AG09309 (cell line): ENCODE measurements around the gene LGALS16.

Experiments
- DNase-seq: peaks from one replicate; pipeline ENCODE4 v3.0.0-alpha.2; 2010; ENCODE audit warnings: low read depth
- H3K4me3 ChIP-seq: 2 replicates; pipeline ENCODE4 v1.5.1; 2011; ENCODE audit warnings: mild to moderate bottlenecking, low read depth, low read length, moderate library complexity; ENCODE audit not compliant: control insufficient read depth
- CTCF ChIP-seq: IDR thresholded peaks from 2 replicates; pipeline ENCODE4 v1.5.1; 2011; ENCODE audit warnings: mild to moderate bottlenecking, low read depth, low read length, inconsistent platforms; ENCODE audit not compliant: insufficient read depth, control insufficient read depth; ENCODE audit errors: missing control alignments

The LGALS16 gene

GRCh38 chr19:39698535-39698934 lies 42.8 kb downstream of the LGALS16 start:
- no peak for TF ChIP-seq CTCF
- H3K4me3 ChIP-seq: no peak overlapping the region
- DNase-seq: no peak

- no peak for TF ChIP-seq CTCF
- no peak for DNase-seq
- H3K4me3 ChIP-seq: no peak overlapping the region
Observed at GRCh38 chr19:39701291-39701690, 45.6 kb downstream of the LGALS16 start.

GRCh38 chr19:39704181-39705044 lies 48.7 kb downstream of the LGALS16 start, which contains the start of gene LGALS14:
Gene LGALS14 (plus strand): TSS chr19:39704481. CDS start chr19:39704529, 48 bp downstream.
- no peak within 1 kb of the TSS for H3K4me3 ChIP-seq
- DNase-seq: no peak
- no peak for TF ChIP-seq CTCF

GRCh38 chr19:39705578-39706188 lies 50.0 kb downstream of the LGALS16 start:
- TF ChIP-seq CTCF: no peak
- no peak for DNase-seq
- no peak overlapping the region for H3K4me3 ChIP-seq

- H3K4me3 ChIP-seq: no peak overlapping the region
- no peak for TF ChIP-seq CTCF
- DNase-seq: no peak
Observed at GRCh38 chr19:39708594-39708993, 52.9 kb downstream of the LGALS16 start.

GRCh38 chr19:39709026-39709872 lies 53.5 kb downstream of the LGALS16 start:
- no peak for TF ChIP-seq CTCF
- H3K4me3 ChIP-seq: no peak overlapping the region
- no peak for DNase-seq
